ENCODE results near the gene GNG7. TPM values are rescaled to one million over a fixed set of nuclear protein-coding genes. Genes with fewer than 3 reads are reported as not detected.
"Not testable (repeated sequence)": the region's sequence is repeated elsewhere in the genome, so short reads cannot be mapped to it uniquely, and the experiment has no call there.

The GNG7 gene
- total and polyA plus RNA-seq, 7 donors: 1.2 to 8.0 (median 2.6) TPM

DNA sequence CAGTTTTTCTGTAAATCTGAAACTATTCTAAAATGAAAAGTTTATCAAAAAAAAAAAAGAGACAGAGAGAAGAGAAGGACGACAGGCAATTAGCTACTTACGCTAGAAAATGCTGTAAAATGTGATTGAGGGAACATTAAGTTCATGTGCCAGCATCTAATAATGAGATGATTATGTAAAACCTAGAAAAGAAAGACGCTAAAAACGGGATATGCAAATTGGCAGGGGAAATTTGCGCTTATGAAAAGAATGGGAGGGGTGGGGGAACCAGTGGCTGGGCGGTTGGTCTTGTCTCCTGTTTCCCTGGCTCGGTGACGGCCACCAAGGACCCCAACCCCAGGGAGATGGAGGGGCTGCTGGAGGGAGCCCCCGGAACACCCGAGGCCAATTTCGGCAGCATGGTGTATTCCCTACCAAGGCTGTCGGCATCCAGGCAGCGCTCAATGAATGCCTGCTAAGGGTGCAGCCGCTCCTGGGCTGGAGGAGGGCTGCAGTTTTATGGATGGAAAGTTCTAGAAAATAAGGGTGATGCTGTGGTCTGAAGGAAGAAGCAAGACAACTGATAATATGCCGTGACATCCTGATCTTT, 34.2 kb downstream of the GNG7 start:
- Histone ChIP-seq H3K9me3 (no peaks in the 10 kb centered on the region), H3K27ac (no peak overlapping the region), H3K4me3 (no peak overlapping the region), H3K4me1 (no peaks in the 10 kb centered on the region), H3K27me3 (no peaks in the 10 kb centered on the region), H3K36me3 (no peaks in the 10 kb centered on the region)
- no peak for TF ChIP-seq POLR2AphosphoS5 (IDR thresholded peaks at IDR 0.05)
- TF ChIP-seq POLR2A (IDR thresholded peaks at IDR 0.05): no peak
- TF ChIP-seq EP300 (IDR thresholded peaks at IDR 0.05): no peak
- TF ChIP-seq CTCF (IDR thresholded peaks at IDR 0.05): no peak
- intact Hi-C loops (cut with DNase I): no loop called here
- DNase-seq: no peak
- 83% methylated on average over 15 of the region's 15 CpGs for WGBS, 2 donors

DNA sequence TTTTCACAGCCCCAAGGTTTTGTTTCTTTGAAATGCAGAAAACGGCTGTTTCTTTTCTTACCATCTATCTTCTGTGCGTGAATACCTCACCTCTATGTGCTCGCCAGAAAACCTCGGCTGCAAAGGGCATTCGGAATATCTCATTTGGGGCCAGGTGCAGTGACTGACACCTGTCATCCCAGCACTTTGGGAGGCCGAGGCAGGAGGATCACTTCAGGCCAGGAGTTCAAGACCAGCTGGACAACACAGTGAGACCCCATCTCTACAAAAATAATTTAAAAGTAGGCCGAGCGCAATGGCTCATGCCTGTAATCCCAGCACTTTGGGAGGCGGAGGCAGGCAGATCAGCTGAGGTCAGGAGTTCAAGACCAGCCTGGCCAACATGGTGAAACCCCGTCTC, 35.1 kb downstream of the GNG7 start:
- intact Hi-C loops (cut with DNase I); H3K36me3 ChIP-seq; DNase-seq; H3K9me3 ChIP-seq; H3K27me3 ChIP-seq; H3K4me3 ChIP-seq; H3K27ac ChIP-seq; H3K4me1 ChIP-seq: not testable (repeated sequence)
- WGBS, 2 donors: 93 to 94% methylated on average over 10 of the region's 10 CpGs

DNA sequence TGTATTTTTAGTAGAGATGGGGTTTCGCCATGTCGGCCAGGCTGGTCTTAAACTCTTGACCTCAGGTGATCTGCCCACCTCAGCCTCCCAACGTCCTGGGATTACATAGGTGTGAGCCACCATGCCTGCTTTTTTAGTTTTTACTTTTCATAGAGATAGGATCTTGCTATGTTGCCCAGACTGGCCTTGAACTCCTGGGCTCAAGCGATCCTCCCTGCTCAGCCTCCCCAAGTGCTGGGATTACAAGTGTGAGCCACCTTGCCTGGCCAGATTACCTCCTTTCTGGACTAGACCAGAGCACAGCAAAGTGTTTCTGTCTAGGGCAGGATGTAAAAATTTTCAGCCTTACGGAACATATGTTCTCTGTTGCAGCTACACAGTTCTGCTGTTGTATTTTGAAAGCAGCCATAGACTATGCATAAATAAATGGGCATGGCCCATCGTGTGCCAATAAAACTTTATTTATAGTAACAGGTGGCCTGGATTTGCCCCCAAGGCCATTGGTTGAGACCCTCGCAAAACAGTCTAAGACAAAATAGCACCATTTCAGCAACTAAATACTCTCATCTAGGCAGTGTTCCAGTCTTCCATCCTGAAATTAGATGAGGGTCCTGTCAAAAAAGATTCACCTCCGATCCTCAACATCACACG, 36.0 kb downstream of the GNG7 start:
- no peak overlapping the region for H3K27ac ChIP-seq
- no peaks in the 10 kb centered on the region for H3K9me3 ChIP-seq
- TF ChIP-seq CTCF (IDR thresholded peaks at IDR 0.05) (no peak), POLR2A (IDR thresholded peaks at IDR 0.05) (no peak), EP300 (IDR thresholded peaks at IDR 0.05) (no peak), POLR2AphosphoS5 (IDR thresholded peaks at IDR 0.05) (no peak)
- intact Hi-C loops (cut with DNase I): no loop called here
- no peaks in the 10 kb centered on the region for H3K27me3 ChIP-seq
- no peak for DNase-seq
- no peaks in the 10 kb centered on the region for H3K4me1 ChIP-seq
- 85 to 87% methylated on average over 9 of the region's 9 CpGs for WGBS, 2 donors
- H3K36me3 ChIP-seq: no peaks in the 10 kb centered on the region
- no peak overlapping the region for H3K4me3 ChIP-seq

GRCh38 chr19:2665103-2665502, 37.4 kb downstream of the GNG7 start:
- no peak for DNase-seq
- TF ChIP-seq CTCF (IDR thresholded peaks at IDR 0.05): no peak
- TF ChIP-seq POLR2AphosphoS5 (IDR thresholded peaks at IDR 0.05): no peak
- no peak for TF ChIP-seq EP300 (IDR thresholded peaks at IDR 0.05)
- TF ChIP-seq POLR2A (IDR thresholded peaks at IDR 0.05): no peak
- 90 to 93% methylated on average over 11 of the region's 11 CpGs for WGBS, 2 donors

DNA sequence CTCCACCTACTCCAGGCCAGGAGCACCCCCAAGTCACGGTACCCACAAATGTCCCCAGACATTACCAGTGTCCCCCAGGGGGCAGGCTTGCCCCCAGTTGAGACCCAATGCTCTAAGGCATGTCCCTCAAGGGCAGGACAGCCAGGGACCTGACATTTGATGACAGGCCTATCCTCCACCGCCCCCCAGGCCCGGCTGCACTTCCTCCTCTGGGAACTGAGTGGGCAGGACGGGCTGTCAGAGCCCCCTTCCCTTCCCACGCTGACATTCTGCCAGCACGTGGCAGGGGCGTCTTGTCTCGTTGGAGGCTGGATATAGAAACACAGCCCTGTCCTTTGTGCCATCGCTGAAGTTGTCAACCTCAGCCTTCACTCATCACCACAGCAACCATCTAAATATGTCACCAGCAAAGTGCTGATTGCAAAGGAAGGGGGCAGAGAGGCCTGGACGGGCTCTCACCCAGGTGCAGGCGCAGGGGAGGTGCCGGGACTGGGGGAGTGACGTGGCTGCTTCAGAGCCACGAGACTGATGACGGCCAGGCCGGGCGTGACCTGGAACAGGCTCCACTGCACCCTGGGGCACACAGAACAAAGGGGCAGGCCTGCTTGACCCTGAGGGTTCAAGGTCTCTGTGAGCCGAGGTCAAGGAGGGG, 38.4 kb downstream of the GNG7 start:
- Histone ChIP-seq H3K36me3 (no peaks in the 10 kb centered on the region), H3K27ac (no peak overlapping the region)
- 63 to 70% methylated on average over 18 of the region's 18 CpGs for WGBS, 2 donors

More at GRCh38 chr19:2665103-2665502, 37.4 kb downstream of the GNG7 start:
- no peaks in the 10 kb centered on the region for H3K4me1 ChIP-seq
- H3K36me3 ChIP-seq: no peaks in the 10 kb centered on the region
- no peaks in the 10 kb centered on the region for H3K27me3 ChIP-seq
- no peak overlapping the region for H3K27ac ChIP-seq
- intact Hi-C loops (cut with DNase I): no loop called here
- H3K4me3 ChIP-seq: no peak overlapping the region
- H3K9me3 ChIP-seq: no peaks in the 10 kb centered on the region

More for the DNA sequence above, 38.4 kb downstream of the GNG7 start:
- TF ChIP-seq POLR2A (IDR thresholded peaks at IDR 0.05): no peak
- intact Hi-C loops (cut with DNase I): no loop called here
- no peaks in the 10 kb centered on the region for H3K4me1 ChIP-seq
- no peaks in the 10 kb centered on the region for H3K27me3 ChIP-seq
- DNase-seq: no peak
- no peaks in the 10 kb centered on the region for H3K9me3 ChIP-seq
- H3K4me3 ChIP-seq: no peak overlapping the region
